DOHH2 (cell line): ENCODE data around the gene TRMU.

ENCODE experiments used
- EZH2phosphoT487 ChIP-seq: fragments of 200-600 bp; sonication (generic); IDR thresholded peaks from 2 replicates; pipeline ENCODE4 v1.6.1; 2017; ENCODE audit warnings: borderline replicate concordance, mild to moderate bottlenecking, antibody characterized with exemption, low read length, moderate library complexity, mixed read lengths
- TF ChIP-seq, protein P1 (sequence below): fragments of 200-600 bp; sonication (generic); IDR thresholded peaks from one replicate; pipeline ENCODE4 v1.5.1; 2014; ENCODE audit warnings: antibody characterized with exemption, mild to moderate bottlenecking, low read depth, low read length; ENCODE audit not compliant: poor library complexity, severe bottlenecking

DNA sequence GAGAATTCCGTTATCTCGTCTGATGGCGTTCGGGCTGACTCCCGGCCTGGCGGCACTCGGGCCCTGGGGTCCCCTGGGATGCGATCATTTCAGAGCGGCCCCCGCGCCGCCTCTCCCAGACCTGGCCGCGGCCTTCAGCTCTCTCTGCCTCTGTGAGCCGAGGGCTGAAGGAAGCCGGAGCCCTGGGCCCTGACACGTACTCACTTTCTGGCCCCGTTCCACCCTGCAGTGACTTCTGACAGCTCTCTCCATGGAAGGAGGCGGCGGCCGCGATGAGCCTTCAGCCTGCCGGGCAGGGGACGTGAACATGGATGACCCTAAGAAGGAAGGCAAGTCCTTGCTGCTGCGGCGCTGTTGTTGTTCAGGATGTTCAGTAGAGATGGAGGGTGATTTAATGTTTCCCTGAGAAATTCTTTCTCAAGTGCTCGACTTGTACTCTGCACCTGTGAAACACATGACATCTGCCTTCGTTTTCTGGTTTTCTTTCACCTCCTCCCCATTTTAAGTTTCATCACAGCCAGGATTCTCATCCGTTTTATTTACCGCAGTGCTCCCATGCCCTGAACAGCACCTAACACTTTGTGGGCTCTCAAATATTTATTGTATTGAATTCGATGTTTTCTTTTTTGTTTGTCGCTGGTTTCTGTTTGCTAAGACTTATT, 38.2 kb upstream of the TRMU start:
- TF ChIP-seq, protein P1, sequence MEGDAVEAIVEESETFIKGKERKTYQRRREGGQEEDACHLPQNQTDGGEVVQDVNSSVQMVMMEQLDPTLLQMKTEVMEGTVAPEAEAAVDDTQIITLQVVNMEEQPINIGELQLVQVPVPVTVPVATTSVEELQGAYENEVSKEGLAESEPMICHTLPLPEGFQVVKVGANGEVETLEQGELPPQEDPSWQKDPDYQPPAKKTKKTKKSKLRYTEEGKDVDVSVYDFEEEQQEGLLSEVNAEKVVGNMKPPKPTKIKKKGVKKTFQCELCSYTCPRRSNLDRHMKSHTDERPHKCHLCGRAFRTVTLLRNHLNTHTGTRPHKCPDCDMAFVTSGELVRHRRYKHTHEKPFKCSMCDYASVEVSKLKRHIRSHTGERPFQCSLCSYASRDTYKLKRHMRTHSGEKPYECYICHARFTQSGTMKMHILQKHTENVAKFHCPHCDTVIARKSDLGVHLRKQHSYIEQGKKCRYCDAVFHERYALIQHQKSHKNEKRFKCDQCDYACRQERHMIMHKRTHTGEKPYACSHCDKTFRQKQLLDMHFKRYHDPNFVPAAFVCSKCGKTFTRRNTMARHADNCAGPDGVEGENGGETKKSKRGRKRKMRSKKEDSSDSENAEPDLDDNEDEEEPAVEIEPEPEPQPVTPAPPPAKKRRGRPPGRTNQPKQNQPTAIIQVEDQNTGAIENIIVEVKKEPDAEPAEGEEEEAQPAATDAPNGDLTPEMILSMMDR, result no peak
- TF ChIP-seq EZH2phosphoT487, result no peak
